H1 (cell line): ENCODE data around the gene TSPAN5. TPM values are rescaled to one million over a fixed set of nuclear protein-coding genes. Genes with fewer than 3 reads are reported as not detected.

Source experiments
- CTCF ChIA-PET: fragments of 300-600 bp; sonication (Branson Sonifier 250); formaldehyde crosslinking; loops from one replicate; lab custom pipeline; 2021; ENCODE audit not compliant: partially characterized antibody; lab: Charles Lee
- POLR2A ChIA-PET: fragments of 300-600 bp; sonication (Branson Sonifier 250); formaldehyde crosslinking; loops from one replicate; lab custom pipeline; 2021; ENCODE audit warnings: inconsistent platforms; ENCODE audit not compliant: partially characterized antibody; lab: Charles Lee
- DNase-seq, 2 experiments: peaks; one replicate each; pipeline versions ENCODE4 v3.0.0 to v3.0.0-alpha.2; 2010 to 2022; ENCODE audit warnings: low spot score in 2 of 2, low read depth in 1 of 2, mixed read lengths in 1 of 2
- FAIRE-seq: peaks from 2 replicates; lab custom pipeline; 2011; peaks lifted over from hg19 to GRCh38; lab: Jason Lieb, UNC
- H2AFZ ChIP-seq: 2 replicates; pipeline ENCODE4 v1.8.1; 2012; ENCODE audit warnings: low read length, inconsistent platforms
- H2AK5ac ChIP-seq: 2 replicates; pipeline ENCODE4 v1.6.1; 2013; ENCODE audit warnings: low read depth, low read length
- H2BK120ac ChIP-seq: replicated peaks from 2 replicates; pipeline ENCODE3; 2013; ENCODE audit warnings: low read depth, low read length, inconsistent platforms
- H2BK12ac ChIP-seq: 2 replicates; pipeline ENCODE4 v1.6.1; 2013; ENCODE audit warnings: low read depth, low read length
- H2BK15ac ChIP-seq: 2 replicates; pipeline ENCODE4 v1.6.1; 2013; ENCODE audit warnings: low read length
- H2BK20ac ChIP-seq: 2 replicates; pipeline ENCODE4 v1.6.1; 2013; ENCODE audit warnings: low read length
- H2BK5ac ChIP-seq: 2 replicates; pipeline ENCODE4 v1.6.1; 2013; ENCODE audit warnings: low read depth, low read length
- H3K14ac ChIP-seq: 2 replicates; pipeline ENCODE4 v1.6.1; 2013; ENCODE audit warnings: inconsistent platforms; ENCODE audit not compliant: insufficient read length
- H3K18ac ChIP-seq: 2 replicates; pipeline ENCODE4 v1.6.1; 2013; ENCODE audit warnings: low read length; ENCODE audit errors: extremely low read depth
- H3K23ac ChIP-seq: 2 replicates; pipeline ENCODE4 v1.6.1; 2013; ENCODE audit warnings: inconsistent platforms; ENCODE audit not compliant: insufficient read length
- H3K23me2 ChIP-seq: 2 replicates; pipeline ENCODE4 v1.6.1; 2013; ENCODE audit warnings: low read depth, low read length
- H3K27ac ChIP-seq: 2 replicates; pipeline ENCODE4 v1.6.1; 2011; ENCODE audit warnings: low read depth, low read length, inconsistent platforms
- H3K27me3 ChIP-seq, 4 experiments: replicated peaks in 1 of 4; 1 replicate in 1 of 4; 2 replicates in 3 of 4; pipeline versions ENCODE4 v1.6.1 to v1.8.1; 2011 to 2013; ENCODE audit warnings: low read length in 3 of 4, mild to moderate bottlenecking in 3 of 4, inconsistent platforms in 2 of 4, mixed read lengths in 2 of 4, moderate library complexity in 1 of 4; ENCODE audit not compliant: control insufficient read depth in 3 of 4, insufficient read depth in 3 of 4; ENCODE audit errors: extremely low read depth in 1 of 4
- H3K36me3 ChIP-seq, 4 experiments: 2 replicates each; pipeline versions ENCODE4 v1.6.1 to v1.8.1; 2011 to 2013; ENCODE audit warnings: mild to moderate bottlenecking in 4 of 4, low read length in 3 of 4, moderate library complexity in 2 of 4, control low read depth in 1 of 4, inconsistent platforms in 1 of 4; ENCODE audit not compliant: insufficient read depth in 4 of 4, control insufficient read depth in 2 of 4
- H3K4ac ChIP-seq: replicated peaks from 2 replicates; pipeline ENCODE3; 2013; ENCODE audit warnings: low read length, low read depth, mixed read lengths, inconsistent platforms; ENCODE audit not compliant: insufficient read length
- H3K4me1 ChIP-seq, 4 experiments: replicated peaks in 1 of 4; 1 replicate in 1 of 4; 2 replicates in 3 of 4; pipeline versions ENCODE4 v1.6.1 to v1.8.1; 2011 to 2013; ENCODE audit warnings: low read length in 3 of 4, inconsistent platforms in 2 of 4, mixed read lengths in 1 of 4; ENCODE audit not compliant: insufficient read depth in 4 of 4, control insufficient read depth in 3 of 4
- H3K4me2 ChIP-seq, 2 experiments: 2 replicates each; pipeline versions ENCODE4 v1.6.1 to v1.8.1; 2011 to 2013; ENCODE audit warnings: low read depth in 2 of 2, low read length in 2 of 2, control low read depth in 1 of 2, inconsistent platforms in 1 of 2, mild to moderate bottlenecking in 1 of 2; ENCODE audit not compliant: insufficient read depth in 1 of 2
- H3K4me3 ChIP-seq, 4 experiments: fragments of 200-600, 300-600 bp in 1 of 4; sonication (generic), shearing (Covaris generic), sonication (Bioruptor Twin) in 1 of 4; 2 replicates each; pipeline versions ENCODE4 v1.5.1 to v1.8.1; 2011 to 2016; ENCODE audit warnings: low read length in 4 of 4, low read depth in 3 of 4, control low read depth in 2 of 4, inconsistent platforms in 2 of 4, mild to moderate bottlenecking in 2 of 4, mixed read lengths in 1 of 4, moderate library complexity in 1 of 4; ENCODE audit not compliant: insufficient read depth in 2 of 4; ENCODE audit errors: extremely low read depth in 1 of 4
- H3K56ac ChIP-seq: replicated peaks from 2 replicates; pipeline ENCODE3; 2013; ENCODE audit warnings: low read depth, mild to moderate bottlenecking, mixed read lengths, low read length, inconsistent platforms; ENCODE audit not compliant: insufficient read length
- H3K79me1 ChIP-seq: 2 replicates; pipeline ENCODE4 v1.6.1; 2013; ENCODE audit warnings: low read depth, low read length, control low read depth
- H3K79me2 ChIP-seq, 2 experiments: 2 replicates each; pipeline versions ENCODE4 v1.6.1 to v1.8.1; 2012 to 2013; ENCODE audit warnings: low read length in 2 of 2, mild to moderate bottlenecking in 2 of 2, inconsistent platforms in 1 of 2; ENCODE audit not compliant: insufficient read depth in 2 of 2, control insufficient read depth in 1 of 2
- H3K9ac ChIP-seq, 4 experiments: replicated peaks in 1 of 4; 1 replicate in 1 of 4; 2 replicates in 3 of 4; pipeline versions ENCODE4 v1.6.1 to v1.8.1; 2011 to 2013; ENCODE audit warnings: low read depth in 3 of 4, low read length in 3 of 4, control low read depth in 2 of 4, mild to moderate bottlenecking in 2 of 4, moderate library complexity in 2 of 4, inconsistent platforms in 1 of 4; ENCODE audit errors: extremely low read depth in 1 of 4
- H3K9me3 ChIP-seq, 2 experiments: 2 replicates each; pipeline versions ENCODE4 v1.6.1 to v1.8.1; 2012 to 2013; ENCODE audit warnings: mild to moderate bottlenecking in 2 of 2, moderate library complexity in 2 of 2, control low read depth in 1 of 2, inconsistent platforms in 1 of 2, low read depth in 1 of 2, low read length in 1 of 2, mixed read lengths in 1 of 2; ENCODE audit not compliant: insufficient read depth in 2 of 2
- H4K20me1 ChIP-seq, 2 experiments: replicated peaks in 1 of 2; 2 replicates each; pipeline versions ENCODE3 to v1.8.1; 2011 to 2013; ENCODE audit warnings: inconsistent platforms in 2 of 2, low read length in 2 of 2, mild to moderate bottlenecking in 1 of 2; ENCODE audit not compliant: insufficient read depth in 2 of 2, control insufficient read depth in 1 of 2
- H4K5ac ChIP-seq: 2 replicates; pipeline ENCODE4 v1.6.1; 2013; ENCODE audit warnings: low read length, low read depth, mixed read lengths, inconsistent platforms; ENCODE audit not compliant: insufficient read length
- H4K8ac ChIP-seq: 2 replicates; pipeline ENCODE4 v1.8.0; 2013; ENCODE audit warnings: mild to moderate bottlenecking, moderate library complexity, low read length, inconsistent platforms; ENCODE audit not compliant: insufficient read depth; ENCODE audit errors: extremely low read depth
- H4K91ac ChIP-seq: replicated peaks from 2 replicates; pipeline ENCODE3; 2013; ENCODE audit warnings: low read length, mixed read lengths, inconsistent platforms; ENCODE audit not compliant: insufficient read length
- NRF1 ChIP-seq: IDR thresholded peaks from 2 replicates; pipeline ENCODE4 v1.6.1; 2011; ENCODE audit warnings: mild to moderate bottlenecking, low read depth, low read length, improper control_type of control experiment
- POLR2AphosphoS5 ChIP-seq: IDR thresholded peaks from 2 replicates; pipeline ENCODE4 v1.6.1; 2011; ENCODE audit warnings: low read depth, low read length
- RAD21 ChIP-seq, 2 experiments: IDR thresholded peaks in 1 of 2; conservative IDR thresholded peaks in 1 of 2; 2 replicates each; pipeline ENCODE4 v1.6.1; 2011; ENCODE audit warnings: low read depth in 2 of 2, low read length in 2 of 2, improper control_type of control experiment in 1 of 2, inconsistent platforms in 1 of 2, mild to moderate bottlenecking in 1 of 2, moderate library complexity in 1 of 2
- SIN3A ChIP-seq, 2 experiments: IDR thresholded peaks in 1 of 2; conservative IDR thresholded peaks in 1 of 2; 2 replicates each; pipeline ENCODE4 v1.6.1; 2011 to 2012; ENCODE audit warnings: low read length in 2 of 2, improper control_type of control experiment in 1 of 2, low read depth in 1 of 2, mild to moderate bottlenecking in 1 of 2
- TAF7 ChIP-seq: optimal IDR thresholded peaks from 2 replicates; pipeline ENCODE3; 2011; ENCODE audit warnings: low read depth, mild to moderate bottlenecking, inconsistent platforms, low read length, moderate library complexity, borderline replicate concordance
- WGBS, 2 experiments: shearing (Covaris generic) in 1 of 2; methylation state at CpG; one replicate each; pipeline versions ENCODE4 v1.1.6 to v1.1.7; 2013 to 2015; ENCODE audit warnings: low lambda C conversion rate in 2 of 2, mixed read lengths in 2 of 2, inconsistent platforms in 1 of 2, low coverage in 1 of 2, missing lambda C conversion rate in 1 of 2; ENCODE audit not compliant: insufficient replicate concordance in 2 of 2, insufficient coverage in 1 of 2, insufficient read length in 1 of 2; ENCODE audit errors: extremely low coverage in 1 of 2, missing lambda C conversion rate in 1 of 2; 5-methylcytosine and 5-hydroxymethylcytosine counted together
- polyA plus RNA-seq, 7 experiments: library from polyadenylated mRNA; depleted of rRNA in 3 of 7; stranded (reverse) in 5 of 7; unstranded in 2 of 7; fragments of >200 nt in 5 of 7; fragments of 200-250 nt in 2 of 7; gene quantifications; 1 replicate in 5 of 7; 2 replicates in 1 of 7; 4 replicates in 1 of 7; pipeline versions ENCODE4 v1.2.1 to v1.2.3, GENCODE V29; 2011 to 2013; ENCODE audit warnings: missing spikeins in 2 of 7, mixed read lengths in 2 of 7
- total RNA-seq: library from RNA; stranded (reverse); fragmentation: NEBNext Ultra II Directional; extraction: Animal tissue kit (Norgen Biotek cat#: 25700); gene quantifications from 2 replicates; pipeline ENCODE4 v1.2.1, GENCODE V29; 2021

The TSPAN5 gene
- total and polyA plus RNA-seq, 2 of the 8 experiments (the other 6 are each of a cell fraction or from before 2014, with no cell fraction given): 17.6 to 21.2 TPM

DNA sequence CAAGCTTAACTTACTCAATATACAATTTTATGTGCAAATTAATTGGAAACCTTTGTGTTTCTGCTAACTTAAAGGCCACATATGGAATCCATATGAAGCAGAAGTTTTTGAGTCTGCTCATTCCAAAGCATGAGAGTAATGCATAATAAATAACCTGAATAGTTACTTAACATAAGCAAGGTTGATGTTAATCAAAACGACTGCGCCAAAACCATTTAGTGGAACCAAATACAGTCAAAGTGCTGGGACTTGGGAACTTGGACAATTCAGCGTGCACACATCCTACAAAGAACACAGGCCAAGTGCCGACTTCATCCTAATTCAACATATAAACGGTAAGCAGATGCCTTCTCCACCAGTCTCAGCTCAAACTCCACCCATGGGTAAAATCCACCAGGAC is 17.0 kb downstream of the TSPAN5 start:
- Histone ChIP-seq H3K4me3 (no peak overlapping the region), H3K79me2 (peaks cover 0 to 45% of the 10 kb centered on the region in 2 experiments; a peak in 2 of 4 replicates), H3K27me3 (no peaks in the 10 kb centered on the region), H4K8ac (no peak overlapping the region), H2AFZ (no peak overlapping the region), H3K4me2 (no peak overlapping the region), H2BK120ac (no peak overlapping the region), H3K14ac (no peak overlapping the region), H3K23ac (no peak overlapping the region), H4K20me1 (no peaks in the 10 kb centered on the region), H3K4ac (no peak overlapping the region), H3K18ac (no peak overlapping the region), H4K5ac (no peak overlapping the region), H2BK12ac (no peak overlapping the region), H3K9me3 (no peaks in the 10 kb centered on the region), H3K36me3 (0 out of 8 replicates have a peak, but pooled peaks cover 0 to 3% (median 0%) of the 10 kb centered on the region in 4 experiments), H3K23me2 (no peaks in the 10 kb centered on the region), H2BK5ac (no peak overlapping the region)
- DNase-seq: no peak
- ChIA-PET CTCF (interaction anchor here (0.9 to 3.3 kb wide), 8 partner anchors 8 to 174 kb away, joined by 3 to 13 read pairs (median 3); no protein-coding TSS in a partner anchor), POLR2A (interaction anchor here (1.0 to 1.5 kb wide), 2 partner anchors 17 to 18 kb away, joined by 4 to 7 read pairs; partner anchors contain the start of gene TSPAN5)
- TF ChIP-seq NRF1 (no peak), TAF7 (no peak), SIN3A (conservative IDR thresholded peaks at IDR 0.05 in 1 of 2, IDR thresholded peaks at IDR 0.05 in 1 of 2; ENCODE audit: low read depth in 1 of 2, low read length in 2 of 2) (no peak), POLR2AphosphoS5 (no peak), RAD21 (IDR thresholded peaks at IDR 0.05 in 1 of 2, conservative IDR thresholded peaks at IDR 0.05 in 1 of 2; ENCODE audit: low read depth in 2 of 2, low read length in 2 of 2) (no peak)
- TF ChIP-seq, all 59 proteins: peak for 0
- Histone ChIP-seq H2BK15ac (0 out of 2 replicates have a peak overlapping the region, but pooled peaks have one; percentile 10), H3K4me1 (peaks cover 0 to 4% (median 0%) of the 10 kb centered on the region in 4 experiments; a peak in 2 of 7 replicates), H3K79me1 (peaks cover 2% of the 10 kb centered on the region), H3K9ac (no peak overlapping the region), H4K91ac (no peak overlapping the region), H3K27ac (no peak overlapping the region), H2BK20ac (no peak overlapping the region), H3K56ac (no peak overlapping the region), H2AK5ac (no peak overlapping the region)
- 95% methylated on average over 5 of the region's 5 CpGs; no CpG with 5 or more reads in 1 of the 2 experiments for WGBS, 2 experiments
- no peak for FAIRE-seq
